ENCODE measurements around the gene DCAF15. TPM values are rescaled to one million over a fixed set of nuclear protein-coding genes. Genes with fewer than 3 reads are reported as not detected.

The DCAF15 gene
- total RNA-seq = 23.7 and 37.2 TPM in 2 replicates

- peaks cover 1% of the 10 kb centered on the region for H3K36me3 ChIP-seq (ENCODE audit: control insufficient read depth, insufficient read depth, low read length)
- no peaks in the 10 kb centered on the region for H3K27me3 ChIP-seq (ENCODE audit: control insufficient read depth, insufficient read depth, low read length)
- peak; percentile 98 for DNase-seq (ENCODE audit: low read depth)
- peak within 1 kb of the TSS; percentile 88 for H3K4me3 ChIP-seq (ENCODE audit: low read depth, low read length)
- TF ChIP-seq CTCF (IDR thresholded peaks at IDR 0.05; ENCODE audit: insufficient read depth, low read length, poor library complexity, severe bottlenecking) = no peak
These were observed at the start of gene DCAF15 for GRCh38 chr19:13952154-13952930. Gene DCAF15, plus strand, starts transcription at chr19:13952509. Its CDS starts 4 bp downstream, at chr19:13952513.

- Histone ChIP-seq H3K27me3 (ENCODE audit: control insufficient read depth, insufficient read depth, low read length) (no peaks in the 10 kb centered on the region), H3K36me3 (ENCODE audit: control insufficient read depth, insufficient read depth, low read length) (no peaks in the 10 kb centered on the region), H3K4me3 (ENCODE audit: low read depth, low read length) (no peak overlapping the region)
- DNase-seq (ENCODE audit: low read depth) = no peak
- TF ChIP-seq CTCF (IDR thresholded peaks at IDR 0.05; ENCODE audit: insufficient read depth, low read length, poor library complexity, severe bottlenecking) = peak; percentile 37
These were observed 49.2 kb upstream of the DCAF15 start for GRCh38 chr19:13902993-13903555.

GRCh38 chr19:13905634-13906520, 46.4 kb upstream of the DCAF15 start, which contains the start of the genes BRME1 and CC2D1A:
Gene BRME1, minus strand, starts transcription at chr19:13906117. Its CDS starts 1,225 bp downstream, at chr19:13904892.
Gene CC2D1A, plus strand, starts transcription at chr19:13906201. Its CDS starts 241 bp downstream, at chr19:13906442.
- H3K27me3 ChIP-seq (ENCODE audit: control insufficient read depth, insufficient read depth, low read length) = no peaks in the 10 kb centered on the region
- TF ChIP-seq CTCF (IDR thresholded peaks at IDR 0.05; ENCODE audit: insufficient read depth, low read length, poor library complexity, severe bottlenecking) = no peak
- peak within 1 kb of the TSS; percentile 86 for H3K4me3 ChIP-seq (ENCODE audit: low read depth, low read length)
- peak; percentile 52 for DNase-seq (ENCODE audit: low read depth)
- peaks cover 2% of the 10 kb centered on the region for H3K36me3 ChIP-seq (ENCODE audit: control insufficient read depth, insufficient read depth, low read length)

- no peak for DNase-seq (ENCODE audit: low read depth)
- TF ChIP-seq CTCF (IDR thresholded peaks at IDR 0.05; ENCODE audit: insufficient read depth, low read length, poor library complexity, severe bottlenecking) = no peak
- H3K4me3 ChIP-seq (ENCODE audit: low read depth, low read length) = peak overlapping the region; percentile 86
- H3K36me3 ChIP-seq (ENCODE audit: control insufficient read depth, insufficient read depth, low read length) = peaks cover 2% of the 10 kb centered on the region
- H3K27me3 ChIP-seq (ENCODE audit: control insufficient read depth, insufficient read depth, low read length) = no peaks in the 10 kb centered on the region
These were observed 45.8 kb upstream of the DCAF15 start for GRCh38 chr19:13906521-13906904.

GRCh38 chr19:13906910-13907309, 45.4 kb upstream of the DCAF15 start:
- Histone ChIP-seq H3K36me3 (ENCODE audit: control insufficient read depth, insufficient read depth, low read length) (peaks cover 2% of the 10 kb centered on the region), H3K27me3 (ENCODE audit: control insufficient read depth, insufficient read depth, low read length) (no peaks in the 10 kb centered on the region), H3K4me3 (ENCODE audit: low read depth, low read length) (peak overlapping the region; percentile 86)
- no peak for DNase-seq (ENCODE audit: low read depth)
- no peak for TF ChIP-seq CTCF (IDR thresholded peaks at IDR 0.05; ENCODE audit: insufficient read depth, low read length, poor library complexity, severe bottlenecking)
